HepG2 (cell line): ENCODE measurements around the gene EGLN2. TPM values are rescaled to one million over a fixed set of nuclear protein-coding genes. Genes with fewer than 3 reads are reported as not detected.
A peak's percentile ranks its signal among the peaks of the same experiment; 100 is the strongest.

Source experiments
- AFF4 ChIP-seq: sonication (generic); formaldehyde crosslinking; IDR thresholded peaks from 2 replicates; pipeline ENCODE4 v1.4.0; 2020; ENCODE audit warnings: missing genetic modification reagents
- ETS1 ChIP-seq: sonication (generic); formaldehyde crosslinking; IDR thresholded peaks from 2 replicates; pipeline ENCODE4 v1.4.0; 2020; ENCODE audit warnings: missing genetic modification reagents
- HNRNPL ChIP-seq: fragments of 200-400 bp; formaldehyde crosslinking; IDR thresholded peaks from 2 replicates; pipeline ENCODE4 v1.6.1; 2017; ENCODE audit warnings: mild to moderate bottlenecking, low read depth, low read length
- IRF1 ChIP-seq: sonication (generic); formaldehyde crosslinking; IDR thresholded peaks from 2 replicates; pipeline ENCODE4 v1.4.0; 2020; ENCODE audit warnings: low read depth, mild to moderate bottlenecking, missing genetic modification reagents
- KDM6A ChIP-seq: IDR thresholded peaks from 2 replicates; pipeline ENCODE4 v1.6.1; 2016; ENCODE audit warnings: low read depth
- NFYB ChIP-seq: sonication (generic); formaldehyde crosslinking; IDR thresholded peaks from 2 replicates; pipeline ENCODE4 v1.4.0; 2020; ENCODE audit warnings: missing genetic modification reagents
- WIZ ChIP-seq: sonication (generic); formaldehyde crosslinking; IDR thresholded peaks from 2 replicates; pipeline ENCODE4 v1.5.1; 2020; ENCODE audit warnings: mild to moderate bottlenecking, missing genetic modification reagents
- ZBTB3 ChIP-seq: sonication (generic); formaldehyde crosslinking; IDR thresholded peaks from 2 replicates; pipeline ENCODE4 v1.4.0; 2020; ENCODE audit warnings: low read depth, mild to moderate bottlenecking, moderate library complexity, missing genetic modification reagents, borderline replicate concordance
- ZNF275 ChIP-seq: sonication (generic); formaldehyde crosslinking; IDR thresholded peaks from 2 replicates; pipeline ENCODE4 v1.8.0; 2022; ENCODE audit warnings: missing genetic modification reagents, mild to moderate bottlenecking, inconsistent platforms, borderline replicate concordance
- ZNF30 ChIP-seq: sonication (generic); formaldehyde crosslinking; IDR thresholded peaks from 2 replicates; pipeline ENCODE4 v1.5.0; 2020; ENCODE audit warnings: mild to moderate bottlenecking, missing genetic modification reagents
- polyA plus RNA-seq, 8 experiments: library from polyadenylated mRNA; depleted of rRNA in 3 of 8; stranded (reverse) in 7 of 8; unstranded in 1 of 8; fragments of >200 nt; fragmentation: Illumina TruSeq in 4 of 8; extraction: Trizol in 4 of 8; gene quantifications; 2 replicates each; pipeline versions ENCODE4 v1.2.1 to v1.2.3, GENCODE V29; 2011 to 2016; ENCODE audit warnings: low read depth in 4 of 8, missing spikeins in 1 of 8, mixed read lengths in 1 of 8; ENCODE audit not compliant: insufficient read depth in 1 of 8
- total RNA-seq, 5 experiments: library from RNA; depleted of rRNA; stranded (reverse); fragments of >200 nt; fragmentation: Illumina TruSeq; extraction: Trizol; gene quantifications; 2 replicates each; pipeline ENCODE4 v1.2.3, GENCODE V29; 2016; ENCODE audit warnings: low read depth in 1 of 5
- TF ChIP-seq, protein P1 (sequence below): sonication (generic); formaldehyde crosslinking; IDR thresholded peaks from 2 replicates; pipeline ENCODE4 v1.4.0; 2020; ENCODE audit warnings: missing genetic modification reagents
- TF ChIP-seq, protein P2 (sequence below): sonication (generic); formaldehyde crosslinking; IDR thresholded peaks from 2 replicates; pipeline ENCODE4 v1.5.0; 2020; ENCODE audit warnings: missing genetic modification reagents
- TF ChIP-seq, protein P3 (sequence below): sonication (generic); formaldehyde crosslinking; IDR thresholded peaks from 2 replicates; pipeline ENCODE4 v1.4.0; 2020; ENCODE audit warnings: mild to moderate bottlenecking, missing genetic modification reagents
- TF ChIP-seq, protein P4 (sequence below): sonication (generic); formaldehyde crosslinking; IDR thresholded peaks from 2 replicates; pipeline ENCODE4 v1.4.0; 2020; ENCODE audit warnings: mild to moderate bottlenecking, missing genetic modification reagents, borderline replicate concordance

EGLN2 gene
- total and polyA plus RNA-seq, 2 of the 13 experiments (the other 11 are each of a cell fraction or from before 2014, with no cell fraction given) = 16.5 to 40.8 TPM

DNA sequence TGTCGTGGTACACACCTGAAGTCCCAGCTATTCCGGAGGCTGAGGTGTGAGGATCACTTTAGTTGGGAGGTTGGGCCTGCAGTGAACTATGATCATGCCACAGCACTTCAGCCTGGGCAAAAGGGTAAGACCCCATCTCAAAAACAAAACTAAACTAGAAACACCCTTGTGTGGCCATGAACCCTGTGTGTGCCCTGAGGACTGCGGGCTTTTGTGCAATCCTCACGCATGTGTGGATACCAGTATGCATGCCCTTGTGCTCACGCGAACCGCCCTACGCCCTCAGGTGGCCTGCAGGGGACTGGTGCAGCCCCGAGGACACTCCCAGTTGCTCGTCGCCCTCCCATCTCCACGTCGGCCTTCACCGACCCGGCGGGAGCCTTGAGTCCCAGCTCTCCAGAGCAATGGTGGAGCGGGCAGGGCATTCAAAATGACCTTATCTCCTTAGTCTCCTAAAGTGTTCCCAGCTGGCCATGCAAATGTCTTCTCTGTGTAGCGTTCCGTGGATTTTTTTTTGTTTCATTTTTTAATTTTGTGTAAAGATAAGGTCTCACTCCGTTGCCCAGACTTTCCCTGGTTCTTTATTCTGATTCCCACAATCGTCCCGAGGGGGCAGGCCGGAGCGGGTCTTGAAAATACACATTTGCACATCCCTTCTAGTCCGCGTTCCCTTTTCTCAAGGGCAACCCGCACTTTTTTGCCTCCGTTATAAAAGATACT lies 868 bp upstream of the EGLN2 start (continued):
- TF ChIP-seq, protein P1, sequence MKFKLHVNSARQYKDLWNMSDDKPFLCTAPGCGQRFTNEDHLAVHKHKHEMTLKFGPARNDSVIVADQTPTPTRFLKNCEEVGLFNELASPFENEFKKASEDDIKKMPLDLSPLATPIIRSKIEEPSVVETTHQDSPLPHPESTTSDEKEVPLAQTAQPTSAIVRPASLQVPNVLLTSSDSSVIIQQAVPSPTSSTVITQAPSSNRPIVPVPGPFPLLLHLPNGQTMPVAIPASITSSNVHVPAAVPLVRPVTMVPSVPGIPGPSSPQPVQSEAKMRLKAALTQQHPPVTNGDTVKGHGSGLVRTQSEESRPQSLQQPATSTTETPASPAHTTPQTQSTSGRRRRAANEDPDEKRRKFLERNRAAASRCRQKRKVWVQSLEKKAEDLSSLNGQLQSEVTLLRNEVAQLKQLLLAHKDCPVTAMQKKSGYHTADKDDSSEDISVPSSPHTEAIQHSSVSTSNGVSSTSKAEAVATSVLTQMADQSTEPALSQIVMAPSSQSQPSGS (CRISPR knock-in tag) = peak; percentile 50; the same call in 1 of the 2 replicates
- TF ChIP-seq ZNF275 (CRISPR knock-in tag) (no peak), NFYB (CRISPR knock-in tag) (no peak; the same call in 1 of the 2 replicates), ZNF30 (no peak), ZBTB3 (CRISPR knock-in tag) (no peak), HNRNPL (peak; percentile 70; the same call in 1 of the 2 replicates), AFF4 (CRISPR knock-in tag) (no peak), ETS1 (CRISPR knock-in tag) (no peak), KDM6A (CRISPR knock-in tag) (0 out of 2 replicates have a peak, but pooled peaks have one; percentile 39), IRF1 (no peak), WIZ (CRISPR knock-in tag) (0 out of 2 replicates have a peak, but pooled peaks have one; percentile 42)
- TF ChIP-seq, protein P2, sequence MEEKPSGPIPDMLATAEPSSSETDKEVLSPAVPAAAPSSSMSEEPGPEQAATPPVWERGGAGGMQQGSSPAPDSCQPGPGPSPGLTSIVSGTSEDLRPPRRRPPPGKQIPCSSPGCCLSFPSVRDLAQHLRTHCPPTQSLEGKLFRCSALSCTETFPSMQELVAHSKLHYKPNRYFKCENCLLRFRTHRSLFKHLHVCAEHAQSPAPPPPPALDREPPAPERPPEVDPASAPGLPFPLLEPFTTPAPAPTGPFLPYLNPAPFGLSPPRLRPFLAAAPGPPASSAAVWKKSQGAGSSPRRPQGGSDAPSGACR = no peak; the same call in 1 of the 2 replicates
- TF ChIP-seq, protein P3, sequence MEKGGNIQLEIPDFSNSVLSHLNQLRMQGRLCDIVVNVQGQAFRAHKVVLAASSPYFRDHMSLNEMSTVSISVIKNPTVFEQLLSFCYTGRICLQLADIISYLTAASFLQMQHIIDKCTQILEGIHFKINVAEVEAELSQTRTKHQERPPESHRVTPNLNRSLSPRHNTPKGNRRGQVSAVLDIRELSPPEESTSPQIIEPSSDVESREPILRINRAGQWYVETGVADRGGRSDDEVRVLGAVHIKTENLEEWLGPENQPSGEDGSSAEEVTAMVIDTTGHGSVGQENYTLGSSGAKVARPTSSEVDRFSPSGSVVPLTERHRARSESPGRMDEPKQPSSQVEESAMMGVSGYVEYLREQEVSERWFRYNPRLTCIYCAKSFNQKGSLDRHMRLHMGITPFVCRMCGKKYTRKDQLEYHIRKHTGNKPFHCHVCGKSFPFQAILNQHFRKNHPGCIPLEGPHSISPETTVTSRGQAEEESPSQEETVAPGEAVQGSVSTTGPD = no peak
- TF ChIP-seq, protein P4, sequence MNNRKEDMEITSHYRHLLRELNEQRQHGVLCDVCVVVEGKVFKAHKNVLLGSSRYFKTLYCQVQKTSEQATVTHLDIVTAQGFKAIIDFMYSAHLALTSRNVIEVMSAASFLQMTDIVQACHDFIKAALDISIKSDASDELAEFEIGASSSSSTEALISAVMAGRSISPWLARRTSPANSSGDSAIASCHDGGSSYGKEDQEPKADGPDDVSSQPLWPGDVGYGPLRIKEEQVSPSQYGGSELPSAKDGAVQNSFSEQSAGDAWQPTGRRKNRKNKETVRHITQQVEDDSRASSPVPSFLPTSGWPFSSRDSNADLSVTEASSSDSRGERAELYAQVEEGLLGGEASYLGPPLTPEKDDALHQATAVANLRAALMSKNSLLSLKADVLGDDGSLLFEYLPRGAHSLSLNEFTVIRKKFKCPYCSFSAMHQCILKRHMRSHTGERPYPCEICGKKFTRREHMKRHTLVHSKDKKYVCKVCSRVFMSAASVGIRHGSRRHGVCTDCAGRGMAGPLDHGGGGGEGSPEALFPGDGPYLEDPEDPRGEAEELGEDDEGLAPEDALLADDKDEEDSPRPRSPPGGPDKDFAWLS (CRISPR knock-in tag) = no peak
